ENCODE measurements around the gene MYOCOS. TPM values are rescaled to one million over a fixed set of nuclear protein-coding genes. Genes with fewer than 3 reads are reported as not detected.

MYOCOS gene
- total RNA-seq, 1 experiment from 2014 or later, result not detected

DNA sequence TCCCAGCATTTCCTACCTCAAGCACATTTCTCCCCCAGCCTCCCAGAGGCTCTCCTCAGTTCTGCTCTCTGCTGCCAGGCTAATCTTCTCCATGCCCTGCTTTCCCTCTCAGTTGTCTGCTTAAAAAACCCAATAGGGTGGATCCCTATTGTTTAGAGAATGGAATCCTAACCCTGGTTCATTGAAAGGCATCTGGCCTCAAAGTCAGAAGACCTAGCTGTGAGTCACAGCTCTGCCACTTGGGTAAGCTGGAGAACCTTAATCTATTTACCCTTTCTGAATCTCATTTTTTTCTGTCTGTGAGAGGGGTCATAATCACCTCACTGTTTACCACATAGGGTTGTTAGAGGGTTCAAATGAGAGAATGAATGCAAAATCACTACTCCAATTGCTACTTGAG is 42.9 kb downstream of the MYOCOS start:
- Histone ChIP-seq H3K27ac (ENCODE audit: low read length) (no peak overlapping the region), H3K4me3 (ENCODE audit: low read depth in 2 of 2, low read length in 2 of 2) (no peak overlapping the region), H3K4me1 (ENCODE audit: control insufficient read depth, insufficient read depth, low read length) (no peaks in the 10 kb centered on the region), H3K27me3 (ENCODE audit: control insufficient read depth, insufficient read depth, low read length) (peaks cover 6% of the 10 kb centered on the region; the same call in 1 of the 2 replicates), H3K9me3 (ENCODE audit: control insufficient read depth, insufficient read depth, low read depth, low read length) (no peaks in the 10 kb centered on the region), H3K36me3 (ENCODE audit: control insufficient read depth, insufficient read depth, low read length) (no peaks in the 10 kb centered on the region)
- ATAC-seq (no peak), DNase-seq (ENCODE audit: low read depth, low spot score) (no peak)
- ChIA-PET CTCF (no interaction called here), POLR2A (no interaction called here)
- in situ Hi-C loops (cut with HindIII; ENCODE audit: low pct_unique_long_range_greater_than_20kb, low sequenced_read_pairs) (no loop called here), intact Hi-C loops (cut with micrococcal nuclease; ENCODE audit: unreplicated experiment) (no loop called here)
- no TSS peak for BruUV-seq (replicated peaks)
- TF ChIP-seq POLR2AphosphoS5 (IDR thresholded peaks at IDR 0.05; ENCODE audit: low read depth, low read length), result no peak
- TF ChIP-seq TCF7L2 (IDR thresholded peaks at IDR 0.05; ENCODE audit: low read depth, low read length), result no peak
- TF ChIP-seq, protein P1, sequence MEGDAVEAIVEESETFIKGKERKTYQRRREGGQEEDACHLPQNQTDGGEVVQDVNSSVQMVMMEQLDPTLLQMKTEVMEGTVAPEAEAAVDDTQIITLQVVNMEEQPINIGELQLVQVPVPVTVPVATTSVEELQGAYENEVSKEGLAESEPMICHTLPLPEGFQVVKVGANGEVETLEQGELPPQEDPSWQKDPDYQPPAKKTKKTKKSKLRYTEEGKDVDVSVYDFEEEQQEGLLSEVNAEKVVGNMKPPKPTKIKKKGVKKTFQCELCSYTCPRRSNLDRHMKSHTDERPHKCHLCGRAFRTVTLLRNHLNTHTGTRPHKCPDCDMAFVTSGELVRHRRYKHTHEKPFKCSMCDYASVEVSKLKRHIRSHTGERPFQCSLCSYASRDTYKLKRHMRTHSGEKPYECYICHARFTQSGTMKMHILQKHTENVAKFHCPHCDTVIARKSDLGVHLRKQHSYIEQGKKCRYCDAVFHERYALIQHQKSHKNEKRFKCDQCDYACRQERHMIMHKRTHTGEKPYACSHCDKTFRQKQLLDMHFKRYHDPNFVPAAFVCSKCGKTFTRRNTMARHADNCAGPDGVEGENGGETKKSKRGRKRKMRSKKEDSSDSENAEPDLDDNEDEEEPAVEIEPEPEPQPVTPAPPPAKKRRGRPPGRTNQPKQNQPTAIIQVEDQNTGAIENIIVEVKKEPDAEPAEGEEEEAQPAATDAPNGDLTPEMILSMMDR (IDR thresholded peaks at IDR 0.05), result no peak
- TF ChIP-seq SIN3A (IDR thresholded peaks at IDR 0.05; ENCODE audit: borderline replicate concordance, insufficient read depth, low read depth, low read length), result no peak
- TF ChIP-seq, protein P2, sequence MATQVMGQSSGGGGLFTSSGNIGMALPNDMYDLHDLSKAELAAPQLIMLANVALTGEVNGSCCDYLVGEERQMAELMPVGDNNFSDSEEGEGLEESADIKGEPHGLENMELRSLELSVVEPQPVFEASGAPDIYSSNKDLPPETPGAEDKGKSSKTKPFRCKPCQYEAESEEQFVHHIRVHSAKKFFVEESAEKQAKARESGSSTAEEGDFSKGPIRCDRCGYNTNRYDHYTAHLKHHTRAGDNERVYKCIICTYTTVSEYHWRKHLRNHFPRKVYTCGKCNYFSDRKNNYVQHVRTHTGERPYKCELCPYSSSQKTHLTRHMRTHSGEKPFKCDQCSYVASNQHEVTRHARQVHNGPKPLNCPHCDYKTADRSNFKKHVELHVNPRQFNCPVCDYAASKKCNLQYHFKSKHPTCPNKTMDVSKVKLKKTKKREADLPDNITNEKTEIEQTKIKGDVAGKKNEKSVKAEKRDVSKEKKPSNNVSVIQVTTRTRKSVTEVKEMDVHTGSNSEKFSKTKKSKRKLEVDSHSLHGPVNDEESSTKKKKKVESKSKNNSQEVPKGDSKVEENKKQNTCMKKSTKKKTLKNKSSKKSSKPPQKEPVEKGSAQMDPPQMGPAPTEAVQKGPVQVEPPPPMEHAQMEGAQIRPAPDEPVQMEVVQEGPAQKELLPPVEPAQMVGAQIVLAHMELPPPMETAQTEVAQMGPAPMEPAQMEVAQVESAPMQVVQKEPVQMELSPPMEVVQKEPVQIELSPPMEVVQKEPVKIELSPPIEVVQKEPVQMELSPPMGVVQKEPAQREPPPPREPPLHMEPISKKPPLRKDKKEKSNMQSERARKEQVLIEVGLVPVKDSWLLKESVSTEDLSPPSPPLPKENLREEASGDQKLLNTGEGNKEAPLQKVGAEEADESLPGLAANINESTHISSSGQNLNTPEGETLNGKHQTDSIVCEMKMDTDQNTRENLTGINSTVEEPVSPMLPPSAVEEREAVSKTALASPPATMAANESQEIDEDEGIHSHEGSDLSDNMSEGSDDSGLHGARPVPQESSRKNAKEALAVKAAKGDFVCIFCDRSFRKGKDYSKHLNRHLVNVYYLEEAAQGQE (IDR thresholded peaks at IDR 0.05; ENCODE audit: insufficient read depth in 1 of 2, low read depth in 2 of 2, low read length in 1 of 2), result no peak

DNA sequence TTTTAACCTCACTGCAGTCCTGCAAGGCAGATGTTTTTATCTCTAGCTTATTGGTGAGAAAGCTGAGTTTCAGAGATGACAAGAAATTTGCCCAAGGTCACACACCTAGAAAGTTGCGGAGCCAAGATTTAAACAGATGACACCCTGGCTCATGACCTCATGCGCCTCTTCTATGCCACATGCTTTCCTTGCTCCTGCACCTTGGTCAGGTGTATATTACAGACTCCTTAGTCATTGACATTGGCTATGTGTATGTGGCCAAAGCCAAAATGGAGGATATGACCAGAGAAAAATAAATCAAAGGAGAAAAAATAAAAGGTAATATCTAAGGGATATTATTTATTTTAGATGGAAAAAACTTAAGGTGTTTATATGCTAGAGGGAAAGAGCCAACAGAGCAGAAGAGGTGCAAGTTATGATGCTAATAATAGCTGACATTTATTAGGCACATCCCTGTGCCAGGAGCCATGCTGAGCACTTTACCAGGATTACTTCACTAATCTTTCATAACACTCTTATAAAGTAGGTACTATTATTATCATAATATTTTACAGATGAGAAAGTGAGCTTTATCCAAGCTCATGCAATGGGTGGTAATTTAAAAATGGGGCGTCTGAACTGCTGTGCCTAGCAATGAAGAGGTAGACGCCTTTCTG is 44.2 kb downstream of the MYOCOS start:
- ChIA-PET POLR2A (no interaction called here), CTCF (interaction anchor here (0.5 kb wide), 1 partner anchor 26 kb away, joined by 6 read pairs; no protein-coding TSS in a partner anchor)
- no peak for DNase-seq (ENCODE audit: low read depth, low spot score)

More for the DNA sequence above, 44.2 kb downstream of the MYOCOS start:
- in situ Hi-C loops (cut with HindIII; ENCODE audit: low pct_unique_long_range_greater_than_20kb, low sequenced_read_pairs) (no loop called here), intact Hi-C loops (cut with micrococcal nuclease; ENCODE audit: unreplicated experiment) (no loop called here)
- TF ChIP-seq SIN3A (IDR thresholded peaks at IDR 0.05; ENCODE audit: borderline replicate concordance, insufficient read depth, low read depth, low read length), result no peak
- TF ChIP-seq TCF7L2 (IDR thresholded peaks at IDR 0.05; ENCODE audit: low read depth, low read length), result no peak
- TF ChIP-seq, protein P1 (IDR thresholded peaks at IDR 0.05), result no peak
- TF ChIP-seq, protein P2 (IDR thresholded peaks at IDR 0.05; ENCODE audit: insufficient read depth in 1 of 2, low read depth in 2 of 2, low read length in 1 of 2), result no peak
- TF ChIP-seq POLR2AphosphoS5 (IDR thresholded peaks at IDR 0.05; ENCODE audit: low read depth, low read length), result no peak
- Histone ChIP-seq H3K36me3 (ENCODE audit: control insufficient read depth, insufficient read depth, low read length) (no peaks in the 10 kb centered on the region), H3K27ac (ENCODE audit: low read length) (no peak overlapping the region), H3K4me3 (ENCODE audit: low read depth in 2 of 2, low read length in 2 of 2) (no peak overlapping the region), H3K4me1 (ENCODE audit: control insufficient read depth, insufficient read depth, low read length) (no peaks in the 10 kb centered on the region), H3K27me3 (ENCODE audit: control insufficient read depth, insufficient read depth, low read length) (peaks cover 6% of the 10 kb centered on the region; the same call in 1 of the 2 replicates), H3K9me3 (ENCODE audit: control insufficient read depth, insufficient read depth, low read depth, low read length) (no peaks in the 10 kb centered on the region)
- no peak for ATAC-seq
- BruUV-seq (replicated peaks), result no TSS peak

Measured in Panc1 (cell line).